GM19328 (cell line): Measurements from ENCODE around the gene GRM4.

Experiments
- ATAC-seq: cut with Tn5 transposase; IDR thresholded peaks from one replicate; pipeline ENCODE4 v1.9.1; 2021; ENCODE audit warnings: mild to moderate bottlenecking, moderate library complexity; ENCODE audit not compliant: unreplicated experiment

GRM4 gene

DNA sequence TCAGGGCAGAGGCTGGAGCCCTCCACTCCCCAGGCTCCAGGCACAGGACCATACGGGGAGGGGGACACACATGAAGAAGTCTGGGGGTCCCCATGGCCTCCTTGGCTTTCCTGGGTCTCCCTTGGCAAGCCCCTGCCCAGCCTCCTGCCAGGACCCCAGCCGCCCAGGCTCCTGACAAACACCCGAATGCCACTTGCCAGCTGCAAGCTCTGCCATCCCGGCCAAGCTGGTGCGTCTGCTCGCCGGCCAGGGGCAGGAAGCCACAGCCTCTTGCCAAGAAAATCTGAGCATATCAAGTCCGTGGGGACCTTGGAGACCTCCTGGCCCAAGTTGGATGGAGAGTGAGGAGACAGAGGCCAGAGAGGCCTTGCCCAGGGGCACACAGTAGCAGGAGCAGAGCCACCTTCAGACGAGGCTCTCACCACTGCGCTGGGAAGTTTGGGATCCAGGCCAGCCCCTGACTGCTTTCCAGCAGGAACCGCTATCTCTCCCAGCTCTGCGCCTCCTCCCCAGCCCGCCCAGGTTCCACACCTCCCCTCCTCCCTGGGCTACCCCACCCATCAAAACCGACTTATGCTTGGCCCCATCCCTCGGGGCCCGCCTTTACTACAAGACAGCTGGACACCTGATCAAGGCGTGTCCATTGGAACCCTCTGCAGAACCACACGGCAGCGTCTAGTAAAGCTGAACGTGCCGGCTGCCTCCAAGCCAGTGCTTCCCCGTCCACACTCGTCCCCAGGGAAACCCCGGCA is 80.2 kb downstream of the GRM4 start:
- no peak for ATAC-seq

DNA sequence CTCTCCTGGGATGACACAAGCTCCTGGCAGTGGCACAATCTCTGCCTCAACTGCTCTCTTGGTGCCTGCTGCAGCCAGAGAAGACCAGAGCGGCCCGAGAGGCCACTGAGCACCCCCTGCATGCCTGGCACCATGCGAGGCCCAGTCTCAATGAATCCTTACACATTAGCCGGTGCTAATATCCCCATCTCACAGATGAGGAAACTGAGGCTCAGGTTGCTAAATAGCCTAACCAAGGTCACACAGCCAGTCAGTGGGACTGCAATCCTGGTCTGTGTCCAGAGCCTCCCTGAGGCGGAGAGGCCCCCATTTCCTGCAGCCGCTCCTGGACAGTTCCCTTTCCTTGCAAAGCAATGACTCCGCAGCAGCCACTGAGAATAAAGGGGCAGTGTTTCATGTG is 81.2 kb downstream of the GRM4 start:
- ATAC-seq = no peak

DNA sequence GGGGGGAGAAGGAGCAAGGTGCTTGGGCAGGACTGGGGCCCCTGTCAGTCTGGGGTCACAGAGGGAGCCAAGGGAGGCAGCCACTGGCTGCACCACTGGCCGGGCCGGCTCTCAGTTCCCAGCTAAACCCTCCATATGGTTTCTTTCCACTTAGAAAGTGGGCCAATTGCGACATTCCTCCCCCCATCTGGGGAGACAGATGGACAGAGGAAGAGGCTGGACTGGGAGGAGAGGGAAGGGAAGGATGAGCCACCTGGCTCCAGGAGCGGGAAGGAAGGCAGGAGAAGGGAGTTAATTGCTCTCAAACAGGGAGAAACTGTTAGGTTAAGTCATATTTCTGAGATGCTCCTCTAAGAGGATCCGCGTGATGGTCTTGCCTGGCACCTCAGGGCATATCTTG is 82.2 kb downstream of the GRM4 start:
- ATAC-seq = no peak

DNA sequence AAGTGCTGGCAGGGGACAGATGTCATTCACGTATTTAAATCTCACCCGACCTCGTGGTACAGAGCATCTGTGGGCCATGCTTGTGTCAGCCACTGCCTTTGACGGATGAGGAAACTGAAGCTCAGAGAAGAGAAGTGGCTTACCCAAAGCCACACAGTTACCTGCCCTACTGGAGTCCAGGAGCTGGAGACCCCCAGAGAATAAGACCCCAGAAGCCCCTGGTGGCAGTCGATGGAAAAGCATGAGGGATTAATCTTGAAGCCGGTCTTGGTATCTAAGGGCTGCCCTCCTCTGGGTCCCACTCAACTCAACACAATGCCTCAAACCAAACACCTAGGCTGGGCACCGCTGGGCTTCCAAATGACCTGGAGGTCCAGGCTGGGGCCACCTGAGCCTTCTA is 83.1 kb downstream of the GRM4 start:
- ATAC-seq = no peak

DNA sequence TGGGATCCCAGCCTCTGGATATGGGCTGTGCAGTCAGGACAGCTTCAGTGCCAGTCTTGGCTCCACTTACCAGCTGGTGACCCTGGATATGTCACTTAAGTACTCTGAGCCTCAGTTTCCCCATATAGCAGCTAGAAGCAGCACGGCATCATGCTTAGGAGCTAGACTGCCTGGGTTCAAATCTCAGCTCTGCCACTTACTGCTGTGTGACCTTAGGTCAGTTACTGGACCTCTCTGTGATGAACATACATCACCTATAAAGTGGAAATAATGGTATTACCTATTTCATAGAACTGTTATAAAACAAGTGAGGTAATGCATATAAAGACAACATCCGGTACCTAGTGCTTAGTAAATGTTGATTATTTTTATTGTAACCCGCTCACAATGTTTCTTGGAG is 83.7 kb downstream of the GRM4 start:
- no peak for ATAC-seq

DNA sequence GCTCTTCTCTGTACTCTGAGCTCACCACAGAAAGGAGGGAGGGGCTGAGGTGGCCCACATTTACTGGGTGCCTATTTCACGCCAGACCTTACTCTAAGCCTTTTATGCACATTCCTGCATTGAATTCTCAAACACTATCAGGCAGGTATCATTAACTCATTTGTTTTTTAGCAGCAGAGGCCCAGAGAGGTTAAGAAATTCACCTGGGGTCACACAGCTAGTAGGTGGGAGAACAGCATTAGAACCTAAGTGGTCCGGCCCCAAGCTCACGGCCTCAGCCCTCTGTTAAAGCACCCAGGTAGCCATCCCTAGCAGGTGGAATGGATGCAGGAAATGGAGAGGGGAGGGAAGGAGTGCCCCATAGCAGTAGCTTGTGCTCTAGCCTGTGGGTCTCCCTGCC is 84.5 kb downstream of the GRM4 start:
- no peak for ATAC-seq

DNA sequence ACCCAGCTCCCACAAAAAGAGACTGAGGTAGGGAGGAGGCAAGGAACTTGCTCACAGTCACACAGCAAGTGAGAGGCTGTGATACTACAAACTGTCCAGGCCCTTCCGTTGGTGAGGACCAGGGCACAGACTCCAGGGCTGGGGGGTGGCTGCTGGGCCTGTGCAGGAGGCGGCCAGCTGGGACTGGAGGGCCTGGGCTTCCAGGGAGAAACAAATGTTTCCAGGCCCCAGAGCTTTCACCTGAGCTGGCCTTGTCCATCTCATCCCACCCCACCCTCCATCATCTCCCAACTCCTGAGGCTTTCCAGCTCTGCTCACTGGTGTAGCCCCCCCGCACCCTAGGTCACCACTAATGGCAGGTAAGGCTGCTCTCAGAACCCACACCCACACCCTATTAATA is 86.0 kb downstream of the GRM4 start:
- no peak for ATAC-seq

DNA sequence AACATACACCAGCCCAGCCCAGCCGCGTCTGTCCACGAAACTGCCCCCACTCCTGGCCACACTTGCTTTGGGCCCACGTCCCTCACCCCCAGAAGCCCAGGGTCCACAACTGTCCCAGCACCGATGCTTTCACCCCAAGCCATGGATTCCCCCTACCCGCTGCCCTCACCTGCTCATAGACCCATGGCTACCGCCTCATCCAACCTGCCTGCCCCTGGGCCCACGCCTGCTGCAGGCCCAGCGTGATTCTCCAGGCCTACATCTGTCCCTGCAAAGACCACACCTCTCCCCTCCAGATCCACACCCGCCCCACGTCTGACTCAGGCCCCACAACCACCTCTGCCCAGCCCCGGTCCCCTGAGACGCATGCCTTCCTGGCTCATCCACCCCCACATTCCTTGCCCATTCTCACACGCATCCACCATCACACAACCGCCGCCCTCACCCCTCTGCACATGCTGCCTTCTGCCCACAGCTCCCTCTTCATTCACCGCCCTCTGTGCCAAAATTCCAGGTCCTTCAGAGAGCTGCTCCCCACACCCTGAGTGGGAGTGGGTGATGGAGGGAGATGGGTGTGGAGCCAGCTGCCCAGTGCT is 86.7 kb downstream of the GRM4 start:
- ATAC-seq = no peak

DNA sequence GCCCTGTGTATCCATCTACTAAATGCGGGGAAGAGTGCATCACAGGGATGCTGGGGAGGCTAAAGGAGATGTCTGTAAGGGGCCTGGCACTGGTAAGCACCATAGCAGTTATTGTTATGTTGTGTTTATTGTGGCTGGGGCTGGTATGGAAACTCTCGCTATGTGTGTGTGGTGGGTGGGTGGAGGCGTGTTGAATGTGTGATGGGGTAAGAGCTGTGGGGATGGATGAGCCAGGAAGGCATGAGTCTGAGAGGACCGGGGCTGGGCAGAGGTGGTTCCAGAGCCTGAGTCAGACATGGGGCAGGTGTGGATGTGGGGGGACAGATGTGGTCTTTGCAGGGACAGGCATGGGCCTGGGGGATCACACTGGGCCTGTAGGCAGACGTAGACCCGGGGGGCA is 88.1 kb downstream of the GRM4 start:
- no peak for ATAC-seq

DNA sequence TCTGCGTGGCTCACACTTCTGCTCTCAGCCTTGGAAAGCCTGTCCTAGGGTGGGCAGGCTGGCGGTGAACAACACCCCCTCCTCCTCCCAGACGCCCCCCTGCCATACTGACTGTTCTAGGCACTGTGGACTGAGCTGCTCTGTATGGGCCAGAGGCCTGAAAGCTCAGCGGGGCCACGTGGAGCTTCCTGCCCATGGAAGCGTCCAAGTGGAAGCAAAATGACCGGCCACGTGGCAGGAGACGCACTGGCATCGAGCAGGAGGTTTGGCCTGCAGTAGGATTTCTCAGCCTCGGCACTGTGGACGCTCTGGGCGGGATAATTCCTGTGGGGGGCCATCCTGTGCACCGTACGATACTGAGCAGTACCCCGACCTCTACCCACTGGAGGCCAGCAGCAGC is 88.7 kb downstream of the GRM4 start:
- no peak for ATAC-seq

DNA sequence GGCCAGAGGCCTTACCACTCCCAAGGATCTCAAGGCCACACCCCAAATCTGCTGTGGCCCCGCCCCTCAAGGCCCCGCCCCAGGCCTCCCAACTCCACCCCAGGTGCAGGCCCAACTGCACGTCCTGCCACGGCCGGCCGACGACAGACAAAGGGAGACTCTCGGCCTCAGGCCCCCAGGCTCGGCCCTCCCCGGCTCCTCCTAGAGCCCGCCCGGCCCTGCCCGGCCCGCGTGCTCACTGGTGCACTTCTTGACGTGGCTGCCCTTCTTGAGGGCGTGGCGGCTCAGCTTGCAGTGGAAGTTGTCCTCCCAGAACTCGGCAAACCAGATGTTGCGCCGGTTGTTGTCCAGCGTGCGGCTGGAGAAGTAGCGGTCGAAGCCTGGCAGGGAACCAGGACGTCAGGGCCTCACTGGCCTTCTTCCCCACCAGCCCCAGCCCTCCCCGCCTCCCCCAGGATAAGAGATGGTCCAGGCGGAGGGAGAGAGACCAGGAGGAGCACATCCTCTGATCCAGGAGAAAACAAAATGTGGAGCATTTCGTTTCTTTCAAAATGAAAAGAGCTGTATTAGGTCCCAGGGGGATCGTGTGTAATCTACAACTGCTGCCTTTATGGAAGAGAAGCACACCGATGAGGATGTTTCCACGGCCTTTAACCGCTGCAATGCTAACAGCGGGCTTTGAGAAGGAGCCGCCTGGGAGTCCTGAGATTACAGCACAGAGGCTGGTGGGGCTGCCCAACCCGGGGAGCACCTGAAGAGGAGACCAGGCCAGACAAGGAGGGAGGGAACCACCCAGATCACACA is 89.4 kb downstream of the GRM4 start:
- ATAC-seq = no peak

DNA sequence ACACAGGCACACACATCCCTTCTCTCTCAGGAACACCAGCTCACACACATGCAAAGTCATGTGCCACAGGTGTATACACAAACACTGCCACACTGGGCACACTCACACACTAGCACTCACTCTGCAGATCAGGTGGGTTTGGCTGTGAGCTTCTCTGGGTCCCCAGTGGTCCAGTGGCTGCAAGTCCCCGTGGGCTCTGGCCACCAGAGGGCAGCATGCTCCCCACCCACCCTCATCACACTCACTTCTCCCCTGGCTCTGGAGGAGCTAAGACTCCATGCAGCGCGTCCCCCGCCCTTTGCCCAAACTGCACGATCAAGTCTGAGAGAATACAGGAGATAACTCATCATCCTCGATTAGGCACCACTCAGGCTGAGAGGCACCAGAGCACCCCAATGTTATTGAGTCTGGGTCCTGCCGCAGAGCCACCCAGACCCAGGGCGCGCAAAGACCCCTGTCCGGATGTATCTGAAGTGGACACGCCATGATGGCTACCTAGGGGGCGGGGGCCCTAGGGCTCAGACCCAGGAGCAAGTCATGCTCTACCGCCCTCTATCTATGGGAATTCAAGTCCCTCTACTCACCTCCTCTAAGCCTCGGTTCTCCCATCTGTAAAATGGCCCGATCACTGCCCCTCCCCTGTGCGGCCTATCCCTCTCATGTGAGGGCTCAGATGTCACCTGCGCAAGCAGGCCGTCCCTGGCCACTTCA is 90.5 kb downstream of the GRM4 start:
- no peak for ATAC-seq

DNA sequence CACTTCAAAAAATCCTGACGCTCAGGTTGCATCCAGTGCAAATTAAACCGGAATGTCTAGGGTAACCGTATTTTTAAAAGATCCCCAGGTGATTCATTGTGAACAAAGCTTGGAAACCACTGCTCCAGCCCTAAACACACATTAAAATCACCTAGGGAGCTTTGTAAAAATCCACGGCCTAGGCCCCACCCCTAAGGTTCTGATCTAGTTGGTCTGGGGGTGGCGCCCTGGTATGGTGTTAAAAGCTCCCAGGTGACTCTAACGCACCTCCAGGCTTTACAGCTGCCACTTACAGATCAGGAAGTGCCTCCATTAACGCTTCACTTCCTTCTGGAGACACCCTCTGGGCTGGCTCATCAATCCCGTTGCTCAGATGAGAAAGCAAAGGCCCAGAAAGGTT is 92.2 kb downstream of the GRM4 start:
- no peak for ATAC-seq

DNA sequence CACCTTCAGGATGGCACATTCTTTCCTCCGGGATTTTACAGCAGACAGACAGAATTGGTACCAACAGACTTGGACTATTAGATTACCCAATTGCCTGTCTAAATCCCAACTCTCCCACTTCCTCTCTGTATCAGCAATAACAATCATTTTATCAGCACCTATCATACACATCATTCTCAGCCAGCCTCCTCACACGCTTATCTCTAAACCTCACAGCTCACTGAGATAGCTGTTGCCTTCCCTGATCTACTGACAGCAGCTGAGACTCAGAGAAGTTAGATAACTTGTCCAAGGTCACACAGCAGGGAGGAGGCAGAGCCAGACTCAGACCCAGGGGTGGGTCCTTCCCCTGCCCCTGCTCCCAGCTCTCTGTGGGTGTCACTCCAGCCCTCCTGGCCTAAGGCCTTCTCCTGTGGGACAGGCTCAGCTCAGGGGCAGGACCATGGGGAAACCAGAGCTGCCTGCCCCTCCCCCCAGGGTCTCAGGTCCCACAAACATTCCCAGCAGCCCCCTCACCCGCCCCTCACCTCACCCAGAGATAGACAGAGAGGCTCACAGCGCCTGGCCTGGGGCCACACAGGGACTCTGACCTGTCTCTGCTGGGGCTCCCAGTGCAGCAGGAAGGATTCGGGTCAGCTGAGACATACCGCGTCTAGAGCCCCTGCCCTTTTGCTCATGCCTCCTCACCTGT is 92.8 kb downstream of the GRM4 start:
- ATAC-seq = no peak

DNA sequence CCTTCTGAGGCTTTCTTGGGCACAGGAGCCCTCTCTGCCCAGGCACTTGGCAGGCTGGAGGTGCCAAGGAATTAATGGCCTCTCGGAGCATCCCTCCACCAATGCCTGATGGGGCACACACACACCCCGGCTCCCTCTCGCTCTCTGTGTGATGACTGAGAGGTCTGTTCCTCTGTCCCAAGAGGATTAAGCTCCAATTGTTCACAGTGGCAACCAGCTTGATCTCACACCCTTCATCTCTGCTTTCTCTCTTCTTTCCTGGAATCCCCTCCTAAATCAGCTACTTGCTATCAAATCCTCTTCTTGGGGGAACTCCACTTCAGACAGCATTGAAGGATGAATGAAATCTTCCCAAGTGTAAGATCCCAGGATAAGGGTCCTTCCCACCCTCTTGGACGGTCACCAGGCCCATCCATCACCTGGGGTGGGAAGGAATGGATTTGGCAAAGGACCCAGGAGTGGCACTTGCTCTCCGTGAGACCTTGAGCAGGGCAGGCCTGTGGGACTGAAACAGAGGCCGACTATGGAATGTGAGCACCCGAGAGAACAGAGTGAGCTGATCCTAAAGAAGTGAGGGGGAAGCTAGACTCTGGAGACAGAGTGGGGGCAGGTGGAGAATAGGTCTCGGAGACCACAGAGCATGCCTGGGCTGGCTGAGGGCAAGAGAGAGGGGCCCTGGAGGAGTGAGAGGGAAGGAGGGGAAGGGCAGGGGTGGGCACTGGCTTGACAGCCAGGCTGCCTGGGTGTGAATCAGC is 93.6 kb downstream of the GRM4 start:
- ATAC-seq = no peak

DNA sequence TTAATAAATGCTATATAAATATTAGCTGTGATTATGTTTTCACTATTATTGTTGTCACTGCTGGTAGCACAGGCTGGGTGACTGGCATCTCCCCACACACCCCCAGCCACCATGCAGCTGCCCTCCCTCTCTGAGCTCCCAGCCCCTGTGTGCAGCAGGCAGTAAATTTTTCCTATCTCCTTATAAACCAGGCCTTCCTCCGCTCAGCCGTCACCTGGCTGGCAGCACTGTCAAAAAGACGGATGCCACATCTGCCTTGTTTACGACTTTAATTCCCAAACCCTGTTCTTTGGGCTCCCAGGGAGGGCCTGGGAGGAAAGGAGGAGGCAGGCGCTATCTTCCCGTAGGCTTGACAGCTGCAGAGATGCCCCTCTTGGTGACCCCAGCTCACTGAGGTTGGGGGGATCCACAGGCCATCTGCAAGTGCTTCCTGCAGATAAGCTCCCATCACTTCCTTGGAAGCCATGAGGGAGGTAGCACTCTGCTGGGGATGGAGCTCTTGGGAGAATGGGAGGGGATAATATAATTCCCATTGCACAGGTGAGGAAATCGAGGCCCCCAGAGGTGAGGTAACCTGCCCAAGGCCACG is 94.5 kb downstream of the GRM4 start:
- no peak for ATAC-seq

DNA sequence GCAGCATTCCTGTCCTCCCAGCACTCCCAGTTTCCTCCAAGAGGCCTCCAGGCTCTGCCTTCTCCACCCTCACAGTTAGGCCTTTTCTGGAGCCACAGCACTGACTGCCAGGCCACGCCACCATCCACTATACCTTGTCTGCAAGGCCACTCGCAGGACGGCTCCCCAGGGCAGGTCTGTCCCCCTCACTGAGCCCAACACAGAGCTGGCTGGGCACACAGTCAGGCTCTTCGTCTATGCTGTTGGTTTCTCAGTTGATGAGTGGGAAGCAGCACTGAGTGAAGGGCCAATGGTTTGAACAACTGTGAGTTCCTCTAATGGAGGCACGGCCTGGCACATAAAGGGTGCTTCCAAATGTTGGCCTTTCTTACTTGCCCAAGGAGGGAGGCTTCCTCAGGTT is 95.2 kb downstream of the GRM4 start:
- no peak for ATAC-seq

DNA sequence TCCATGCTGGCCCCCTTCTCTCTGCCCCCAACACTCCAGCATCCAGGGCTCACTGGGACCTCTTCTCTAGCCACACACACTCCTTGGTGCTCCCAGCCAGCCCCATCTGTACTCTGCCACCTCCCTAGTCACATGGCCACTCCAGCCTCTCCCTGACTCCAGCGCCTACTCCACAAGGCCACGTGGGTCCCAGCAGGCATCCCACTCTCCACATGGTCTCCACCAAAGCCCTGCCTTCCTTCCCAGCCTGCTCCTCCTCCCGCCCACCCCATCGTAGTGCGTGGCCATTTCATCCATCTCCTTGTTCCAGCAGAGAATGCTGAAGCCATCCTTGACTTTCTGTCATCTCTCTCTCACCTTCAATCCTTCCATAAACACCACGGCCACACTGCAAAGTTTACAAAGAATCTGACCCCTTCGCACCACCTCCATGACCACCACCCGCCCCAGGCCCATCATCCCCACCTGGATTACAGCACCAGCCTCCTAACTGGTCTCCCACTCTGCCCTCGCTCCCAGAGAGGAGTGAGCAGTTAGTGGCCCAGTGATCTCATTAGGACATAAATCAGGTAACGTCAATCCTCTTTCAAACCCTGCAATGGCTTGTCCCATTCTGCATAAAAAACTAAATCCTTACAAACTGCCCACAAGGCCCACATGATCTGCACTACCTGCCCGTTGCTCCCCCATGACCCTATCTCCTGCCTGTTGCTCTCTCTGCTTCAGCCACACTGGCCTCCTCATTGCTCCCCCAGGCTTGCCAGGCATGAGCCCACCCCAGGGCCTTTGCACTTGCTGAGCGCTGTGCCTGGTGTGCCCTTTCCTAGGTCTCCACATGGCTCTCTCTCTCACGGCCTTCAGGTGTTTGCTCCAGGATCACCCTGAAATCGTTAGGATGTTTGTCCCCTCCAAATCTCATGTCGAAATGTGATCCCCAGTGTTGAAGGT is 96.2 kb downstream of the GRM4 start:
- no peak for ATAC-seq
